ENCODE results near the gene ATP5MG.
A peak's percentile ranks its signal among the peaks of the same experiment; 100 is the strongest.

The ATP5MG gene

GRCh38 chr11:118442908-118443589 lies 41.6 kb downstream of the ATP5MG start:
- peak in 1 of 3 experiments; percentile 9 for DNase-seq

- no peak for DNase-seq
Measured at GRCh38 chr11:118443590-118444218, 42.3 kb downstream of the ATP5MG start.

GRCh38 chr11:118447423-118447822 lies 46.0 kb downstream of the ATP5MG start:
- DNase-seq: no peak

GRCh38 chr11:118448294-118448693 lies 46.9 kb downstream of the ATP5MG start:
- no peak for DNase-seq

- no peak for DNase-seq
Measured at GRCh38 chr11:118449316-118449918, 48.0 kb downstream of the ATP5MG start.

- no peak for DNase-seq
Measured at GRCh38 chr11:118450451-118450850, 49.0 kb downstream of the ATP5MG start.
